AG04449 (cell line): ENCODE results near the gene PKN2.
A peak's percentile ranks its signal among the peaks of the same experiment; 100 is the strongest.
"Not testable (repeated sequence)": the region's sequence is repeated elsewhere in the genome, so short reads cannot be mapped to it uniquely, and the experiment has no call there.

Source experiments
- CTCF ChIA-PET: fragments of 350-600 bp; formaldehyde crosslinking; extraction: SDS; loops from one replicate; lab custom pipeline; 2021; ENCODE audit warnings: antibody characterized with exemption; lab: Yijun Ruan, JAX
- POLR2A ChIA-PET: fragments of 400-600, 350-600 bp; formaldehyde crosslinking; extraction: SDS; loops from one replicate; lab custom pipeline; 2020; ENCODE audit warnings: antibody characterized with exemption, inconsistent platforms; lab: Yijun Ruan, JAX
- DNase-seq: peaks from one replicate; pipeline ENCODE4 v3.0.0-alpha.2; 2010; ENCODE audit warnings: low read depth, low spot score
- H3K4me3 ChIP-seq: 2 replicates; pipeline ENCODE4 v1.5.1; 2011; ENCODE audit warnings: low read depth, mild to moderate bottlenecking, control low read depth, low read length
- CTCF ChIP-seq: IDR thresholded peaks from one replicate; pipeline ENCODE4 v1.5.1; 2011; ENCODE audit warnings: mild to moderate bottlenecking, moderate library complexity, low read length, control low read depth, inconsistent platforms; ENCODE audit not compliant: insufficient read depth; ENCODE audit errors: missing control alignments

PKN2 gene

DNA sequence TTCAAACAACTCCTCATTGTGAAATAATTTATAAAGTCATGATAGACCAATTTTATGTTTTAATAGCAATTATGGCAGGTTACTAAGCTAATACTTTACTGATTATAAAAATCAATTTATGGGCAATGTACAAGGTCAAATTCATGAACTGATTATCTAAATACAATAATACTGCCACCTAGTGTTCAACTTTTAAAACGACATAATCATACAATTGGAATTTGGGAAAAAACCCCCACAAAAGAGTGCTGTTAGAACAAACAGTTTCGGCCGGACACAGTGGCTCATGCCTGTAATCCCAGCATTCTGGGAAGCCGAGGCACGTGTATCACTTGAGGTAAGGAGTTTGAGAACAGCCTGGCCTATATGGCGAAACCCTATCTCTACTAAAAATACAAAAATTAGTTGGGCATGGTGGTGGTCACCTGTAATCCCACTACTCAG, 193.3 kb downstream of the PKN2 start:
- ChIA-PET CTCF (interaction anchor here (0.6 to 7.6 kb wide), 40 partner anchors 9 to 697 kb away, joined by 3 to 155 read pairs (median 4); partner anchors contain the start of genes GTF2B and PKN2), POLR2A (no interaction called here)
- no peak for DNase-seq
- peak; percentile 15 for TF ChIP-seq CTCF
- no peak overlapping the region for H3K4me3 ChIP-seq

GRCh38 chr1:88877911-88878310, 193.8 kb downstream of the PKN2 start:
- no peak for DNase-seq
- ChIA-PET CTCF (interaction anchor here (0.7 to 7.6 kb wide), 21 partner anchors 10 to 698 kb away, joined by 3 to 155 read pairs (median 5); partner anchors contain the start of genes GTF2B and PKN2), POLR2A (interaction anchor here (0.8 kb wide), 1 partner anchor 13 kb away, joined by 4 read pairs; no protein-coding TSS in a partner anchor)
- TF ChIP-seq CTCF: no peak
- H3K4me3 ChIP-seq: no peak overlapping the region

DNA sequence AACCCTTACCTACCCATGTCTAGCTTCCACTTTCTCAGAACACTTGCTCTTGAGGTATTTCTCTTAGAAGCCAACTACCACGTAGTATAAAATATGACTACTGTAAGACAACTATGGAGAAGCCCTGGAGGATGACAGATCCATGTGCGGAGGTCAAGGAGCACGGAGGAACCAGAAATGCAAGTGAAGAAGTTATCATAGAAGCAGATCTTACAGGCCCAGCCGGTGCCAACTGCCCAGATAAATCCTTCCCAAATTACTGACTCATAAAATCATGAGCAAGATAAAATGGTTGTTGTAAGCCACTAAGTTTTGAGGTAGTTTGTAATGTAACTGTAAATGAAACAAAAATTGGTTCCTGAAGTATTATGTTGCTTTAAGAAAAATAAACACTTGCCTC, 194.7 kb downstream of the PKN2 start:
- CTCF ChIA-PET: interaction anchor here (0.7 to 7.6 kb wide), 13 partner anchors 11 to 284 kb away, joined by 3 to 155 read pairs (median 14); partner anchors contain the start of gene GTF2B
- H3K4me3 ChIP-seq: no peak overlapping the region
- DNase-seq: no peak
- POLR2A ChIA-PET: interaction anchor here (0.8 kb wide), 1 partner anchor 12 kb away, joined by 4 read pairs; no protein-coding TSS in a partner anchor
- no peak for TF ChIP-seq CTCF

- CTCF ChIA-PET: interaction anchor here (0.9 to 6.8 kb wide), 4 partner anchors 9 to 227 kb away, joined by 3 to 77 read pairs (median 4); partner anchors contain the start of gene GTF2B
- POLR2A ChIA-PET, H3K4me3 ChIP-seq, DNase-seq: not testable (repeated sequence)
Measured at GRCh38 chr1:88880717-88881116, 196.6 kb downstream of the PKN2 start.

DNA sequence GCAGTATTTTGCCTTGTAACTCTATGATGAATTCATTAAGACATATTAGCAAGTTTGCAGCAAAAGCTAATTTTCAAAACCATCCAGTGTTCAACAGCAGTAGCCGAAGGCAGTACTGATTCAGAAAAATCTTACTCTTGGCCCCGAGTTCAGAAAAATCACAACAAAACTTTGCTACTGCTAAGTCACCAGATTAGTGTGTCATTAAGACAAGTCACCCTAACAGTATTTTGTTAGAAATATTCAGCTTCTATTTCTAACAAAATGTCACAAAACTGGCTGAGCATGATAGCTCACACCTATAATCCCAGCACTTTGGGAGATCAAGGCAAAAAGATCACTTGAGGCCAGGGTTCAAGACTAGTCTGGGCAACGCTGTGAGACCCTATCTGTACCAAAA, 199.1 kb downstream of the PKN2 start:
- no peak for TF ChIP-seq CTCF
- ChIA-PET POLR2A (interaction anchor here (0.6 kb wide), 1 partner anchor 8 kb away, joined by 4 read pairs; the partner anchor contains the start of gene GTF2B), CTCF (interaction anchor here (1.4 to 3.2 kb wide), 2 partner anchors 13 to 227 kb away, joined by 3 to 11 read pairs; no protein-coding TSS in a partner anchor)
- H3K4me3 ChIP-seq: no peak overlapping the region
- DNase-seq: no peak
